Measurements from ENCODE around the gene REEP1.
A peak's percentile ranks its signal among the peaks of the same experiment; 100 is the strongest.

GRCh38 chr2:86193901-86194567, 143.4 kb downstream of the REEP1 start:
- TF ChIP-seq CTCF (IDR thresholded peaks at IDR 0.05) (peak in 2 of 6 experiments; percentile 11 to 13), POLR2A (IDR thresholded peaks at IDR 0.05) (no peak)

All from Peyer's patch (tissue), 4 donors.